Suprapubic skin (tissue), 3 donors: Measurements from ENCODE around the gene TNIP1.

Source experiments
- POLR2A ChIP-seq, 2 donors: fragments of 450-650 bp; IDR thresholded peaks; one replicate each; pipeline ENCODE4 v1.6.1; 2017; ENCODE audit warnings: antibody characterized with exemption in 2 of 2, mild to moderate bottlenecking in 2 of 2, moderate library complexity in 2 of 2
- TF ChIP-seq, protein P1 (sequence below), 2 donors: fragments of 200-600 bp in 1 of 2; fragments of 450-650 bp in 1 of 2; sonication (generic) in 1 of 2; IDR thresholded peaks; one replicate each; pipeline ENCODE4 v1.5.1; 2016 to 2019; ENCODE audit warnings: antibody characterized with exemption in 2 of 2, mild to moderate bottlenecking in 1 of 2, moderate library complexity in 1 of 2

DNA sequence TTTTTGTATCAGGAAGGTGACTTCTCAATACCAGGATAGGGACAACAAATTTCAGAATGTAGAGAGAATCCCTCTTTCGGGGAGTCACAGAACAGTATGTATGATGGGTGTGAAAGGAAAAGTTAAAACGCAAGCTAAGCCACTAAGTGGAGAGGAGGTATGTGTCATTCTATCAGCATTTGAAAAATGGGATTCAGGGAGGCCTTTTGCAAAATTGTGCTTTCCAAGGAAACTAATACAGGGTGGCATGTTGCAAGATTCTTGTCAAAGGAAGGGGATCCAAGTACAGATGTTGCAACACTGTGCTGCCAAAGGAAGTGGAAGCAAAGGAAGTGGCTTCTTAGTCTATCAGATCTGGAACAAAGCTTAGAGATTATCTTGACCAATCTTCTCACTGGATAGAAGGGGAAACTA, 12.6 kb upstream of the TNIP1 start:
- TF ChIP-seq, protein P1, sequence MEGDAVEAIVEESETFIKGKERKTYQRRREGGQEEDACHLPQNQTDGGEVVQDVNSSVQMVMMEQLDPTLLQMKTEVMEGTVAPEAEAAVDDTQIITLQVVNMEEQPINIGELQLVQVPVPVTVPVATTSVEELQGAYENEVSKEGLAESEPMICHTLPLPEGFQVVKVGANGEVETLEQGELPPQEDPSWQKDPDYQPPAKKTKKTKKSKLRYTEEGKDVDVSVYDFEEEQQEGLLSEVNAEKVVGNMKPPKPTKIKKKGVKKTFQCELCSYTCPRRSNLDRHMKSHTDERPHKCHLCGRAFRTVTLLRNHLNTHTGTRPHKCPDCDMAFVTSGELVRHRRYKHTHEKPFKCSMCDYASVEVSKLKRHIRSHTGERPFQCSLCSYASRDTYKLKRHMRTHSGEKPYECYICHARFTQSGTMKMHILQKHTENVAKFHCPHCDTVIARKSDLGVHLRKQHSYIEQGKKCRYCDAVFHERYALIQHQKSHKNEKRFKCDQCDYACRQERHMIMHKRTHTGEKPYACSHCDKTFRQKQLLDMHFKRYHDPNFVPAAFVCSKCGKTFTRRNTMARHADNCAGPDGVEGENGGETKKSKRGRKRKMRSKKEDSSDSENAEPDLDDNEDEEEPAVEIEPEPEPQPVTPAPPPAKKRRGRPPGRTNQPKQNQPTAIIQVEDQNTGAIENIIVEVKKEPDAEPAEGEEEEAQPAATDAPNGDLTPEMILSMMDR (IDR thresholded peaks at IDR 0.05), result no peak
- no peak for TF ChIP-seq POLR2A (IDR thresholded peaks at IDR 0.05)
